Measurements from ENCODE around the gene CREBZF.

DNA sequence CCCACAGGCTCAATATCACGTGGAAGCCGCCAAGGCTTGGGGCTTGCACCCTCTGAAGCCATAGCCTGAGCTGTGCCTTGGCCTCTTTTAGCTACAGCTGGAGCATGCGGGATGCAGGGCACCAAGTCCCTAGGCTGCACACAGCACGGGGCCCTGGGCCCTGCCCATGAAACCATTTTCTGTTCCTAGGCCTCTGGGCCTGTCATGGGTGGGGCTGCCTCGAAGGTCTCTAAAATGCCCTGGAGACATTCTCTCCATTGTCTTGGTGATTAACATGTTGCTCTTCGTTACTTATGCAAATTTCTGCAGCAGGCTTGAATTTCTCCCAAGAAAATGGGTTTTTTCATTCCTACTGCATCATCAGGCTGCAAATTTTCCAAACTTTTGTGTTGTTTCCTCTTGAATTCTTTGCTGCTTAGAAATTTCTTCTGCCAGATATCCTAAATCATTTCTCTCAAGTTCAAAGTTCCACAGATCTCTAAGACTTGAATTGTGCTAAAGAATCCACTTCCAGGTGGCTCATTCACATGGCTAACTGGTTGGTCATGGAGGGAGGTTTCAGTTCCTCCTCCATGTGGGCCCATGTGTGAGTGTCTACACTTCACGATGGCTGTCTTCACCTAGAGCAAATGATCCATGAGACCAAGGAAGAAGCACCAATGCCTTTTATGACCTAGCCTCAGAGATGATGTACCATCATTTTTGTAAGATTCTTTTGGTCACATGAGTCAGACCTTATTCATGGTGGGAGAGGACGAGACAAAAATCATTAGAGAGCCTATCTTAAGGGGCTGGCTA, 7.4 kb upstream of the CREBZF start:
- no peak for TF ChIP-seq EZH2 (IDR thresholded peaks at IDR 0.05; ENCODE audit: borderline replicate concordance, insufficient read depth, low read length, poor library complexity, severe bottlenecking)
- TF ChIP-seq, protein P1, sequence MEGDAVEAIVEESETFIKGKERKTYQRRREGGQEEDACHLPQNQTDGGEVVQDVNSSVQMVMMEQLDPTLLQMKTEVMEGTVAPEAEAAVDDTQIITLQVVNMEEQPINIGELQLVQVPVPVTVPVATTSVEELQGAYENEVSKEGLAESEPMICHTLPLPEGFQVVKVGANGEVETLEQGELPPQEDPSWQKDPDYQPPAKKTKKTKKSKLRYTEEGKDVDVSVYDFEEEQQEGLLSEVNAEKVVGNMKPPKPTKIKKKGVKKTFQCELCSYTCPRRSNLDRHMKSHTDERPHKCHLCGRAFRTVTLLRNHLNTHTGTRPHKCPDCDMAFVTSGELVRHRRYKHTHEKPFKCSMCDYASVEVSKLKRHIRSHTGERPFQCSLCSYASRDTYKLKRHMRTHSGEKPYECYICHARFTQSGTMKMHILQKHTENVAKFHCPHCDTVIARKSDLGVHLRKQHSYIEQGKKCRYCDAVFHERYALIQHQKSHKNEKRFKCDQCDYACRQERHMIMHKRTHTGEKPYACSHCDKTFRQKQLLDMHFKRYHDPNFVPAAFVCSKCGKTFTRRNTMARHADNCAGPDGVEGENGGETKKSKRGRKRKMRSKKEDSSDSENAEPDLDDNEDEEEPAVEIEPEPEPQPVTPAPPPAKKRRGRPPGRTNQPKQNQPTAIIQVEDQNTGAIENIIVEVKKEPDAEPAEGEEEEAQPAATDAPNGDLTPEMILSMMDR (IDR thresholded peaks at IDR 0.05; ENCODE audit: poor library complexity, severe bottlenecking), result no peak
- TF ChIP-seq TAF1 (IDR thresholded peaks at IDR 0.05; ENCODE audit: low read depth), result no peak
- TF ChIP-seq SMC3 (conservative IDR thresholded peaks at IDR 0.05; ENCODE audit: poor library complexity), result no peak
- TF ChIP-seq EP300 (conservative IDR thresholded peaks at IDR 0.05; ENCODE audit: poor library complexity, severe bottlenecking), result no peak
- TF ChIP-seq POLR2AphosphoS5 (IDR thresholded peaks at IDR 0.05), result no peak
- TF ChIP-seq, protein P2, sequence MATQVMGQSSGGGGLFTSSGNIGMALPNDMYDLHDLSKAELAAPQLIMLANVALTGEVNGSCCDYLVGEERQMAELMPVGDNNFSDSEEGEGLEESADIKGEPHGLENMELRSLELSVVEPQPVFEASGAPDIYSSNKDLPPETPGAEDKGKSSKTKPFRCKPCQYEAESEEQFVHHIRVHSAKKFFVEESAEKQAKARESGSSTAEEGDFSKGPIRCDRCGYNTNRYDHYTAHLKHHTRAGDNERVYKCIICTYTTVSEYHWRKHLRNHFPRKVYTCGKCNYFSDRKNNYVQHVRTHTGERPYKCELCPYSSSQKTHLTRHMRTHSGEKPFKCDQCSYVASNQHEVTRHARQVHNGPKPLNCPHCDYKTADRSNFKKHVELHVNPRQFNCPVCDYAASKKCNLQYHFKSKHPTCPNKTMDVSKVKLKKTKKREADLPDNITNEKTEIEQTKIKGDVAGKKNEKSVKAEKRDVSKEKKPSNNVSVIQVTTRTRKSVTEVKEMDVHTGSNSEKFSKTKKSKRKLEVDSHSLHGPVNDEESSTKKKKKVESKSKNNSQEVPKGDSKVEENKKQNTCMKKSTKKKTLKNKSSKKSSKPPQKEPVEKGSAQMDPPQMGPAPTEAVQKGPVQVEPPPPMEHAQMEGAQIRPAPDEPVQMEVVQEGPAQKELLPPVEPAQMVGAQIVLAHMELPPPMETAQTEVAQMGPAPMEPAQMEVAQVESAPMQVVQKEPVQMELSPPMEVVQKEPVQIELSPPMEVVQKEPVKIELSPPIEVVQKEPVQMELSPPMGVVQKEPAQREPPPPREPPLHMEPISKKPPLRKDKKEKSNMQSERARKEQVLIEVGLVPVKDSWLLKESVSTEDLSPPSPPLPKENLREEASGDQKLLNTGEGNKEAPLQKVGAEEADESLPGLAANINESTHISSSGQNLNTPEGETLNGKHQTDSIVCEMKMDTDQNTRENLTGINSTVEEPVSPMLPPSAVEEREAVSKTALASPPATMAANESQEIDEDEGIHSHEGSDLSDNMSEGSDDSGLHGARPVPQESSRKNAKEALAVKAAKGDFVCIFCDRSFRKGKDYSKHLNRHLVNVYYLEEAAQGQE (IDR thresholded peaks at IDR 0.05; ENCODE audit: borderline replicate concordance), result no peak
- no peak for TF ChIP-seq MXI1 (conservative IDR thresholded peaks at IDR 0.05; ENCODE audit: poor library complexity, severe bottlenecking)
- no peak for TF ChIP-seq RAD21 (conservative IDR thresholded peaks at IDR 0.05)

Data from neural cell (in vitro differentiated cells).